SK-N-SH treated with all-trans-retinoic acid at 6 μM for 48 hours (cell line): ENCODE results near the gene AKAP7.

Experiments used
- ATAC-seq: fragments of 200-7000 bp; cut with Tn5 transposase; 3 replicates; pipeline ENCODE4 v1.9.1; 2020; ENCODE audit warnings: mild to moderate bottlenecking, moderate library complexity
- ARNTL ChIP-seq: fragments of 450-650 bp; formaldehyde crosslinking; IDR thresholded peaks from 2 replicates; pipeline ENCODE4 v1.5.0; 2020; ENCODE audit warnings: low read depth, mild to moderate bottlenecking, moderate library complexity, borderline replicate concordance
- BACH2 ChIP-seq: fragments of 250-450 bp; sonication (Bioruptor Pico); IDR thresholded peaks from 2 replicates; pipeline ENCODE4 v1.9.0; 2021; ENCODE audit warnings: mild to moderate bottlenecking, borderline replicate concordance
- CSDC2 ChIP-seq: fragments of 250-450 bp; sonication (Bioruptor Pico); IDR thresholded peaks from 2 replicates; pipeline ENCODE4 v1.5.0; 2020; ENCODE audit warnings: mild to moderate bottlenecking, moderate library complexity
- CSRNP3 ChIP-seq: fragments of 250-450 bp; sonication (Bioruptor Pico); IDR thresholded peaks from 2 replicates; pipeline ENCODE4 v1.5.1; 2021; ENCODE audit warnings: mild to moderate bottlenecking, moderate library complexity
- ESRRG ChIP-seq: fragments of 250-450 bp; sonication (Bioruptor Pico); IDR thresholded peaks from 2 replicates; pipeline ENCODE4 v1.6.1; 2021; ENCODE audit warnings: mild to moderate bottlenecking
- GLIS3 ChIP-seq: fragments of 250-450 bp; sonication (Bioruptor Pico); IDR thresholded peaks from 2 replicates; pipeline ENCODE4 v1.5.0; 2020; ENCODE audit warnings: mild to moderate bottlenecking, moderate library complexity
- ISL1 ChIP-seq: fragments of 250-450 bp; sonication (Bioruptor Pico); IDR thresholded peaks from 2 replicates; pipeline ENCODE4 v2.1.2; 2022; ENCODE audit warnings: mild to moderate bottlenecking, moderate library complexity
- OSR1 ChIP-seq: fragments of 250-450 bp; sonication (Bioruptor Pico); IDR thresholded peaks from 2 replicates; pipeline ENCODE4 v1.8.0; 2022; ENCODE audit warnings: moderate library complexity, mild to moderate bottlenecking, inconsistent platforms
- PATZ1 ChIP-seq: fragments of 250-450 bp; sonication (Bioruptor Pico); IDR thresholded peaks from 2 replicates; pipeline ENCODE4 v1.8.0; 2020; ENCODE audit warnings: mild to moderate bottlenecking, moderate library complexity, borderline replicate concordance
- PPARA ChIP-seq: fragments of 250-450 bp; sonication (Bioruptor Pico); IDR thresholded peaks from 2 replicates; pipeline ENCODE4 v1.5.0; 2020; ENCODE audit warnings: mild to moderate bottlenecking, borderline replicate concordance
- RARB ChIP-seq: fragments of 250-450 bp; sonication (Bioruptor Pico); IDR thresholded peaks from 2 replicates; pipeline ENCODE4 v1.8.0; 2021; ENCODE audit warnings: mild to moderate bottlenecking, moderate library complexity
- SNAI2 ChIP-seq: fragments of 250-450 bp; sonication (Bioruptor Pico); IDR thresholded peaks from 2 replicates; pipeline ENCODE4 v1.5.0; 2020; ENCODE audit warnings: mild to moderate bottlenecking, moderate library complexity
- TCF4 ChIP-seq: fragments of 250-450 bp; sonication (Bioruptor Pico); IDR thresholded peaks from 2 replicates; pipeline ENCODE4 v1.8.0; 2021; ENCODE audit warnings: mild to moderate bottlenecking, moderate library complexity, borderline replicate concordance
- TOX ChIP-seq: fragments of 250-450 bp; sonication (Bioruptor Pico); IDR thresholded peaks from 2 replicates; pipeline ENCODE4 v1.8.0; 2021; ENCODE audit warnings: mild to moderate bottlenecking, moderate library complexity, borderline replicate concordance
- TSHZ2 ChIP-seq: fragments of 250-450 bp; sonication (Bioruptor Pico); IDR thresholded peaks from 2 replicates; pipeline ENCODE4 v1.5.0; 2020; ENCODE audit warnings: mild to moderate bottlenecking, moderate library complexity
- ZC3H10 ChIP-seq: fragments of 250-450 bp; sonication (Bioruptor Pico); IDR thresholded peaks from 2 replicates; pipeline ENCODE4 v1.5.1; 2021; ENCODE audit warnings: mild to moderate bottlenecking, moderate library complexity
- ZFP3 ChIP-seq: fragments of 250-450 bp; sonication (Bioruptor Pico); IDR thresholded peaks from 2 replicates; pipeline ENCODE4 v1.5.0; 2020; ENCODE audit warnings: mild to moderate bottlenecking, moderate library complexity
- ZFP30 ChIP-seq: fragments of 450-650 bp; formaldehyde crosslinking; IDR thresholded peaks from 2 replicates; pipeline ENCODE4 v1.5.0; 2022; ENCODE audit warnings: mild to moderate bottlenecking, moderate library complexity
- ZNF565 ChIP-seq: fragments of 450-650 bp; formaldehyde crosslinking; conservative IDR thresholded peaks from 2 replicates; pipeline ENCODE4 v1.5.0; 2020; ENCODE audit warnings: low read depth, mild to moderate bottlenecking, moderate library complexity
- TF ChIP-seq, protein P1 (sequence below): fragments of 250-450 bp; sonication (Bioruptor Pico); IDR thresholded peaks from 2 replicates; pipeline ENCODE4 v1.5.1; 2020; ENCODE audit warnings: low read depth, mild to moderate bottlenecking, moderate library complexity
- TF ChIP-seq, protein P2 (sequence below): fragments of 250-450 bp; sonication (Bioruptor Pico); IDR thresholded peaks from 2 replicates; pipeline ENCODE4 v1.8.0; 2021; ENCODE audit warnings: low read depth, mild to moderate bottlenecking, moderate library complexity, borderline replicate concordance

AKAP7 gene

DNA sequence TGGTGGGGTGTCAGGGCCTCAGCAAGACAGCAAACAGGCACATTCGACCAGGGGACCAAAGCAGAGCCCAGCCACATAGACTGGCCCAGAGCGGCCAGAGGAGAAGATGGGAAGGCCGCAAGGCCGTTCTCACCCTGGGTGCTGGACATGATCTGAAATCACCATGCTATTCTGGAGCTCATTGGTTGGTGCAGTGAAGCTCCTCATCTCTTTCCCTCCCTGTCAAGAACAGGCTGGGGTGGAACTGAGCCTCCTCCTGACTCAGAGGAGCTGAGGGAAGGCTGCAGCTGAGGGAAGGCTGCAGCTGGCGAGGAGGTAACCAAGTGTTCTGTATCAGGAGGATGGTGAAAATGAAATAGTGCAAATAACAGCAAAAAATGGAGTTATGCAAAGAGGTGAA lies 80.0 kb downstream of the AKAP7 start:
- no peak for TF ChIP-seq TOX
- no peak for TF ChIP-seq BACH2 (CRISPR knock-in tag)
- TF ChIP-seq SNAI2, result no peak
- no peak for TF ChIP-seq ZFP3 (CRISPR knock-in tag)
- TF ChIP-seq RARB, result no peak
- TF ChIP-seq CSRNP3 (CRISPR knock-in tag), result no peak
- TF ChIP-seq ISL1 (CRISPR knock-in tag), result no peak
- TF ChIP-seq ZC3H10 (CRISPR knock-in tag), result no peak
- TF ChIP-seq, protein P1, sequence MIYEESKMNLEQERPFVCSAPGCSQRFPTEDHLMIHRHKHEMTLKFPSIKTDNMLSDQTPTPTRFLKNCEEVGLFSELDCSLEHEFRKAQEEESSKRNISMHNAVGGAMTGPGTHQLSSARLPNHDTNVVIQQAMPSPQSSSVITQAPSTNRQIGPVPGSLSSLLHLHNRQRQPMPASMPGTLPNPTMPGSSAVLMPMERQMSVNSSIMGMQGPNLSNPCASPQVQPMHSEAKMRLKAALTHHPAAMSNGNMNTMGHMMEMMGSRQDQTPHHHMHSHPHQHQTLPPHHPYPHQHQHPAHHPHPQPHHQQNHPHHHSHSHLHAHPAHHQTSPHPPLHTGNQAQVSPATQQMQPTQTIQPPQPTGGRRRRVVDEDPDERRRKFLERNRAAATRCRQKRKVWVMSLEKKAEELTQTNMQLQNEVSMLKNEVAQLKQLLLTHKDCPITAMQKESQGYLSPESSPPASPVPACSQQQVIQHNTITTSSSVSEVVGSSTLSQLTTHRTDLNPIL (CRISPR knock-in tag), result no peak
- TF ChIP-seq ESRRG (CRISPR knock-in tag), result no peak
- TF ChIP-seq TSHZ2 (CRISPR knock-in tag), result no peak
- no peak for TF ChIP-seq TCF4
- TF ChIP-seq PPARA (CRISPR knock-in tag), result no peak
- no peak for ATAC-seq

- ATAC-seq, result peak; percentile 44; the same call in 1 of the 3 replicates
- peak; percentile 58; the same call in 1 of the 2 replicates for TF ChIP-seq ISL1 (CRISPR knock-in tag)
- TF ChIP-seq PPARA (CRISPR knock-in tag), result no peak
- no peak for TF ChIP-seq ZFP30
- no peak for TF ChIP-seq ESRRG (CRISPR knock-in tag)
- no peak for TF ChIP-seq ZFP3 (CRISPR knock-in tag)
Observed at GRCh38 chr6:131216246-131216645, 81.0 kb downstream of the AKAP7 start.

- TF ChIP-seq, protein P2, sequence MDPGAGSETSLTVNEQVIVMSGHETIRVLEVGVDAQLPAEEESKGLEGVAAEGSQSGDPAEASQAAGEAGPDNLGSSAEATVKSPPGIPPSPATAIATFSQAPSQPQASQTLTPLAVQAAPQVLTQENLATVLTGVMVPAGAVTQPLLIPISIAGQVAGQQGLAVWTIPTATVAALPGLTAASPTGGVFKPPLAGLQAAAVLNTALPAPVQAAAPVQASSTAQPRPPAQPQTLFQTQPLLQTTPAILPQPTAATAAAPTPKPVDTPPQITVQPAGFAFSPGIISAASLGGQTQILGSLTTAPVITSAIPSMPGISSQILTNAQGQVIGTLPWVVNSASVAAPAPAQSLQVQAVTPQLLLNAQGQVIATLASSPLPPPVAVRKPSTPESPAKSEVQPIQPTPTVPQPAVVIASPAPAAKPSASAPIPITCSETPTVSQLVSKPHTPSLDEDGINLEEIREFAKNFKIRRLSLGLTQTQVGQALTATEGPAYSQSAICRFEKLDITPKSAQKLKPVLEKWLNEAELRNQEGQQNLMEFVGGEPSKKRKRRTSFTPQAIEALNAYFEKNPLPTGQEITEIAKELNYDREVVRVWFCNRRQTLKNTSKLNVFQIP (CRISPR knock-in tag), result no peak
- TF ChIP-seq ISL1 (CRISPR knock-in tag) (no peak), SNAI2 (no peak), TOX (no peak), ZFP3 (CRISPR knock-in tag) (no peak)
- no peak for ATAC-seq
Observed at GRCh38 chr6:131222773-131223172, 87.5 kb downstream of the AKAP7 start.

- ATAC-seq, result no peak
- TF ChIP-seq RARB (no peak), TCF4 (no peak), ZNF565 (CRISPR knock-in tag) (no peak), ESRRG (CRISPR knock-in tag) (no peak), CSRNP3 (CRISPR knock-in tag) (no peak), ZC3H10 (CRISPR knock-in tag) (no peak), GLIS3 (CRISPR knock-in tag) (no peak), ZFP30 (no peak), TOX (no peak), CSDC2 (no peak), BACH2 (CRISPR knock-in tag) (no peak), PPARA (CRISPR knock-in tag) (no peak), SNAI2 (no peak), ZFP3 (CRISPR knock-in tag) (no peak), OSR1 (no peak), ARNTL (CRISPR knock-in tag) (no peak), PATZ1 (CRISPR knock-in tag) (no peak), ISL1 (CRISPR knock-in tag) (no peak)
- TF ChIP-seq, protein P2 (CRISPR knock-in tag), result no peak
Observed at GRCh38 chr6:131223416-131223815, 88.1 kb downstream of the AKAP7 start.
